Measurements from ENCODE around the gene TMPRSS12. TPM values are rescaled to one million over a fixed set of nuclear protein-coding genes. Genes with fewer than 3 reads are reported as not detected.

Gene TMPRSS12
- total RNA-seq, 2 experiments from 2014 or later, result not detected

DNA sequence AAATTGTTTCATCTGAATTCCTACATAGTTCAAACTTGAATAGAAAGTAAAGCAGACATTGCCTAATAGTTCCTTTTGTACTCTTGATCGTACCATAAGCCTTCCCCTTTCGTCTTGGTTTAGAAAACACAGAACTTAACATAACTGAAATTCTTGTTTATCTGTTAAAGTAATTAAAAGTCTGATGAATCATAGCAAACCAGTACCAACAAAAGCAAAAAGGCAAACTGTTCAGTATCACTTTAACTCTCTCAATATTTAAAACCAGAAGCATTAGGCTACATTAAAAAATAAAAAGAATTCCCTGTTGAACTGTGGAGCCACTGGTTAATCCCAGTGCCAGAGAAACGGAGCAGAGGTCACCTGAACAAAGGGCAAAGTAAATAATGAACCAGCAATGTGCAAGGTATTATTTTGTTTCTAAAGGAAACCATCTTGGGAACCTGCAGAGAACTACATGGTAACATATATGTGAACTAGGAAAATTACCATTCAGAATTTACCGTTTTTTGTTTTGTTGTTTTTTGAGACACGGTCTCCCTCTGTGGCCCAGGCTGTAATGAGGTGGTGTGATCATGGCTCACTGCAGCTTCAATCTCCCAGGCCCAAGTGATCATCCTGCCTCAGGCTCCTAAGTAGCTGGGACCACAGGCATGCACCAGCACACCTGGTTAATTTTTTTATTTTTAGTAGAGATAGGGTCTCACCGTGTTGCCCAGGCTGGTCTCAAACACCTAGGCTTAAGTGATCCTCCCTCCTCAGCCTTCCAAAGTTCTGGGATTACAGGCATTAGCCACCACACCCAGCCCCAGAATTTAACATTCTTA is 92.5 kb downstream of the TMPRSS12 start:
- H3K9me3 ChIP-seq (ENCODE audit: low read length), result peaks cover 19% of the 10 kb centered on the region; the same call in 1 of the 2 replicates
- no peak overlapping the region for H3K4me2 ChIP-seq (ENCODE audit: low read length)
- TF ChIP-seq, protein P1, sequence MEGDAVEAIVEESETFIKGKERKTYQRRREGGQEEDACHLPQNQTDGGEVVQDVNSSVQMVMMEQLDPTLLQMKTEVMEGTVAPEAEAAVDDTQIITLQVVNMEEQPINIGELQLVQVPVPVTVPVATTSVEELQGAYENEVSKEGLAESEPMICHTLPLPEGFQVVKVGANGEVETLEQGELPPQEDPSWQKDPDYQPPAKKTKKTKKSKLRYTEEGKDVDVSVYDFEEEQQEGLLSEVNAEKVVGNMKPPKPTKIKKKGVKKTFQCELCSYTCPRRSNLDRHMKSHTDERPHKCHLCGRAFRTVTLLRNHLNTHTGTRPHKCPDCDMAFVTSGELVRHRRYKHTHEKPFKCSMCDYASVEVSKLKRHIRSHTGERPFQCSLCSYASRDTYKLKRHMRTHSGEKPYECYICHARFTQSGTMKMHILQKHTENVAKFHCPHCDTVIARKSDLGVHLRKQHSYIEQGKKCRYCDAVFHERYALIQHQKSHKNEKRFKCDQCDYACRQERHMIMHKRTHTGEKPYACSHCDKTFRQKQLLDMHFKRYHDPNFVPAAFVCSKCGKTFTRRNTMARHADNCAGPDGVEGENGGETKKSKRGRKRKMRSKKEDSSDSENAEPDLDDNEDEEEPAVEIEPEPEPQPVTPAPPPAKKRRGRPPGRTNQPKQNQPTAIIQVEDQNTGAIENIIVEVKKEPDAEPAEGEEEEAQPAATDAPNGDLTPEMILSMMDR (conservative IDR thresholded peaks at IDR 0.05; ENCODE audit: low read length), result no peak
- no peak for TF ChIP-seq EZH2phosphoT487 (IDR thresholded peaks at IDR 0.05; ENCODE audit: borderline replicate concordance, low read depth, low read length)
- H3K27ac ChIP-seq (ENCODE audit: low read depth, low read length, poor library complexity, severe bottlenecking), result no peak overlapping the region
- H3K4me1 ChIP-seq (ENCODE audit: insufficient read depth, low read length, poor library complexity, severe bottlenecking), result peaks cover 5% of the 10 kb centered on the region
- intact Hi-C loops (cut with micrococcal nuclease; ENCODE audit: unreplicated experiment), result no loop called here
- no peak overlapping the region for H2AFZ ChIP-seq (ENCODE audit: low read length)
- ChIA-PET CTCF (ENCODE audit: unreplicated experiment) (no interaction called here), POLR2A (interaction anchor here (1.6 kb wide), 1 partner anchor 10 kb away, joined by 5 read pairs; a partner anchor contains a TSS)
- H4K20me1 ChIP-seq (ENCODE audit: insufficient read depth, low read length), result no peaks in the 10 kb centered on the region
- no peak for DNase-seq (ENCODE audit: low spot score)
- no peaks in the 10 kb centered on the region for H3K79me2 ChIP-seq (ENCODE audit: insufficient read depth, low read depth, low read length)
- no peaks in the 10 kb centered on the region for H3K9me2 ChIP-seq (ENCODE audit: insufficient read depth, low read length)
- H3K4me3 ChIP-seq (ENCODE audit: low read depth, low read length, poor library complexity, severe bottlenecking), result no peak overlapping the region
- peaks cover 50% of the 10 kb centered on the region for H3K36me3 ChIP-seq (ENCODE audit: insufficient read depth, low read length)
- BruUV-seq (replicated peaks), result no TSS peak

DNA sequence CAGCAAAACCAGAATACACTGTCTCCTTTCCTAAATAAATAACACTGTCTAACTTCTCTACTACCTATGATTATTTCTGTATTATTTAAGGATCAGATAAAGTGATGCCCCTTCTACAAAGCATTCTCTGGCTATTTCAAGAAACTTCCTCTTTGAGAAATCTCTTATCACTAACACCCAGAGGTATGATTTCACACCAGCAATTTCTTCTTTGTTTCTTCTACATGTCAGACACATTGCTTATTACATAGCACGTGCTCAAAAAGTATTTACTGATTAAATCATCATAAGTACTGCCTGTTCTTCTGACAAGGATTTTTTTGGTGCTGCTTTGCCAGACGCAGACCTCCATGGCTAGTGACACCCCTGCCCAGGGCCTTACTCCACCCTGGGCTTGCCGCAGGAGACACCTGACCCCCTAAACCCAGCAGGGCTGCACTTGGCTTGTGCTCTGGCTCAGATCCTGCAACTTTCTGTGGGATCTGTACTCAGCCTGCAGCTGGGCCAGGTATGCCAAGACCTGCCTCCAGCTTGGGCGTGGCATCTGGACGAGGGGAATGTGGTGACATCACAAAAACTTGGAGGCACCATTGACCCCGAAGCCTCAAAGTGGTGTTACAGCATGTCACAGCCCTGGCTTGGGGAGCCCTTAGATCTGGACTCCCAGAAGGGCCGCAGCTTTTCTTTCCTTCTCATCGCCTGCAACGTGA is 94.2 kb downstream of the TMPRSS12 start:
- CTCF ChIA-PET (ENCODE audit: unreplicated experiment), result no interaction called here
- H4K20me1 ChIP-seq (ENCODE audit: insufficient read depth, low read length), result no peaks in the 10 kb centered on the region
- H3K4me2 ChIP-seq (ENCODE audit: low read length), result no peak overlapping the region
- H3K4me1 ChIP-seq (ENCODE audit: insufficient read depth, low read length, poor library complexity, severe bottlenecking), result peaks cover 5% of the 10 kb centered on the region
- no peaks in the 10 kb centered on the region for H3K9me2 ChIP-seq (ENCODE audit: insufficient read depth, low read length)
- no peak overlapping the region for H3K27ac ChIP-seq (ENCODE audit: low read depth, low read length, poor library complexity, severe bottlenecking)
- no peak overlapping the region for H2AFZ ChIP-seq (ENCODE audit: low read length)
- intact Hi-C loops (cut with micrococcal nuclease; ENCODE audit: unreplicated experiment), result no loop called here
- DNase-seq (ENCODE audit: low spot score), result no peak
- POLR2A ChIA-PET, result interaction anchor here (0.6 kb wide), 1 partner anchor 123 kb away, joined by 6 read pairs; no protein-coding TSS in a partner anchor
- no TSS peak for BruUV-seq (replicated peaks)
- H3K4me3 ChIP-seq (ENCODE audit: low read depth, low read length, poor library complexity, severe bottlenecking), result no peak overlapping the region
- peaks cover 19% of the 10 kb centered on the region; the same call in 1 of the 2 replicates for H3K9me3 ChIP-seq (ENCODE audit: low read length)
- peaks cover 33% of the 10 kb centered on the region for H3K36me3 ChIP-seq (ENCODE audit: insufficient read depth, low read length)
- H3K79me2 ChIP-seq (ENCODE audit: insufficient read depth, low read depth, low read length), result no peaks in the 10 kb centered on the region
- TF ChIP-seq, protein P1 (conservative IDR thresholded peaks at IDR 0.05; ENCODE audit: low read length), result no peak
- TF ChIP-seq EZH2phosphoT487 (IDR thresholded peaks at IDR 0.05; ENCODE audit: borderline replicate concordance, low read depth, low read length), result no peak

Small RNAs within 50 kb of the gene (small RNA-seq; reads per million reads assigned to genes)
- not detected for gene AC013244.2
- gene RN7SL519P, result not detected

Other genes with a start within 250 kb of the TMPRSS12 start
- gene ATF1, start 78.8 kb upstream of the TMPRSS12 start, total RNA-seq (2014; rRNA removed; shearing (Covaris generic)), result 47.4 and 83.3 TPM in 2 replicates
- gene ATF1, start 78.8 kb upstream of the TMPRSS12 start, total RNA-seq (2022), result 54.7 and 55.7 TPM in 2 replicates
- not detected in 2 replicates for gene HIGD1C, start 109.6 kb downstream of the TMPRSS12 start, total RNA-seq (2014; rRNA removed; shearing (Covaris generic))
- gene HIGD1C, start 109.6 kb downstream of the TMPRSS12 start, total RNA-seq (2022), result not detected in 2 replicates
- gene SLC11A2, start 183.5 kb downstream of the TMPRSS12 start, total RNA-seq (2014; rRNA removed; shearing (Covaris generic)), result 28.2 and 35.0 TPM in 2 replicates
- gene SLC11A2, start 183.5 kb downstream of the TMPRSS12 start, total RNA-seq (2022), result 43.4 and 43.6 TPM in 2 replicates
- 53.9 and 58.6 TPM in 2 replicates for gene LETMD1, start 205.4 kb downstream of the TMPRSS12 start, total RNA-seq (2014; rRNA removed; shearing (Covaris generic))
- 103 and 114 TPM in 2 replicates for gene LETMD1, start 205.4 kb downstream of the TMPRSS12 start, total RNA-seq (2022)
- 10.4 and 11.7 TPM in 2 replicates for gene CSRNP2, start 240.7 kb downstream of the TMPRSS12 start, total RNA-seq (2014; rRNA removed; shearing (Covaris generic))
- gene CSRNP2, start 240.7 kb downstream of the TMPRSS12 start, total RNA-seq (2022), result 28.6 and 30.1 TPM in 2 replicates

All from OCI-LY7 (cell line).